Spleen (tissue), 11 donors: ENCODE measurements around the gene SYNRG. TPM values are rescaled to one million over a fixed set of nuclear protein-coding genes. Genes with fewer than 3 reads are reported as not detected.

Experiments
- DNase-seq: peaks from one replicate; pipeline ENCODE4 v3.0.0-alpha.2; 2020
- H3K27ac ChIP-seq, 8 donors: fragments of 200-600 bp; sonication (generic) in 7 of 8; 1 replicate in 4 of 8; 2 replicates in 4 of 8; pipeline versions ENCODE4 v1.5.0 to v1.8.0; 2016 to 2021; ENCODE audit warnings: inconsistent platforms in 4 of 8, mild to moderate bottlenecking in 4 of 8, moderate library complexity in 1 of 8
- H3K27me3 ChIP-seq, 7 donors: fragments of 200-600 bp; sonication (generic) in 6 of 7; replicated peaks in 1 of 7; 1 replicate in 4 of 7; 2 replicates in 3 of 7; pipeline versions ENCODE4 v1.5.0 to v1.8.0; 2016 to 2021; ENCODE audit warnings: inconsistent platforms in 3 of 7, mild to moderate bottlenecking in 1 of 7
- H3K36me3 ChIP-seq, 6 donors: fragments of 200-600 bp; sonication (generic) in 5 of 6; 1 replicate in 4 of 6; 2 replicates in 2 of 6; pipeline versions ENCODE4 v1.5.0 to v1.8.0; 2016 to 2021; ENCODE audit warnings: inconsistent platforms in 2 of 6
- H3K4me1 ChIP-seq, 6 donors: fragments of 200-600 bp; sonication (generic) in 5 of 6; 1 replicate in 3 of 6; 2 replicates in 3 of 6; pipeline versions ENCODE4 v1.5.0 to v1.8.0; 2016 to 2021; ENCODE audit warnings: inconsistent platforms in 3 of 6
- H3K4me3 ChIP-seq, 8 donors: fragments of 200-600 bp; sonication (generic) in 7 of 8; 1 replicate in 4 of 8; 2 replicates in 4 of 8; pipeline versions ENCODE4 v1.5.0 to v1.8.0; 2016 to 2021; ENCODE audit warnings: inconsistent platforms in 4 of 8, mild to moderate bottlenecking in 4 of 8, moderate library complexity in 2 of 8
- H3K9me3 ChIP-seq, 8 donors: fragments of 200-600 bp; sonication (generic) in 7 of 8; 1 replicate in 4 of 8; 2 replicates in 4 of 8; pipeline versions ENCODE4 v1.5.0 to v1.8.0; 2016 to 2021; ENCODE audit warnings: inconsistent platforms in 4 of 8
- POLR2A ChIP-seq, 3 donors: fragments of 450-650 bp; IDR thresholded peaks; one replicate each; pipeline ENCODE4 v1.5.1; 2017; ENCODE audit warnings: antibody characterized with exemption in 3 of 3, mild to moderate bottlenecking in 1 of 3
- POLR2AphosphoS5 ChIP-seq, 3 donors: sonication (generic); formaldehyde crosslinking; IDR thresholded peaks; one replicate each; pipeline ENCODE4 v1.5.1; 2017; ENCODE audit warnings: antibody characterized with exemption in 3 of 3
- WGBS, 5 donors: extraction: QIAGEN DNeasy Blood & Tissue Kit in 3 of 5; methylation state at CpG; one replicate each; pipeline versions ENCODE4 v1.1.5 to v1.1.7; 2013 to 2018; 5-methylcytosine and 5-hydroxymethylcytosine counted together
- intact Hi-C: fragments of 100-400 bp; cut with DNase I; formaldehyde crosslinking; loops from one replicate; pipeline ENCODE4 v1.15.0; 2023; ENCODE audit warnings: low total_unique reads
- polyA plus RNA-seq, 3 donors: library from polyadenylated mRNA; stranded (reverse); fragments of 200-250 nt; gene quantifications; one replicate each; pipeline ENCODE4 v1.2.1, GENCODE V29; 2013
- total RNA-seq, 7 donors: library from RNA; depleted of rRNA in 3 of 7; stranded (reverse); fragments of >200 nt in 3 of 7; fragmentation: NEBNext Ultra II Directional in 4 of 7; extraction: Animal tissue kit (Norgen Biotek cat#: 25700) in 4 of 7; gene quantifications; one replicate each; pipeline versions ENCODE4 v1.1.0 to v1.2.1, GENCODE V29; 2016 to 2021
- TF ChIP-seq, protein P1 (sequence below), 11 experiments: fragments of 200-600 bp in 7 of 11; fragments of 450-650 bp in 4 of 11; sonication (generic) in 4 of 11; IDR thresholded peaks in 8 of 11; conservative IDR thresholded peaks in 3 of 11; 1 replicate in 7 of 11; 2 replicates in 4 of 11; pipeline versions ENCODE4 v1.4.0 to v1.8.0; 2016 to 2021; ENCODE audit warnings: antibody characterized with exemption in 11 of 11, inconsistent platforms in 4 of 11, mild to moderate bottlenecking in 1 of 11
- donor health status: healthy with polysubstance abuse.
- donor health status: DM: no; HTN: no; CAD: no; lungs with moderate emphysema.
- donor health status: DM: no; HTN: no; CAD: no.
- donor health status: Bipolar disorder and iron deficiency.
- donor health status: healthy.
- donor health status: DM: no; HTN: no; CAD: no.
- donor health status: DM: yes; HTN: yes; CAD: no.

Gene SYNRG
- total and polyA plus RNA-seq, 10 donors: 10.9 to 91.3 (median 69.8) TPM

DNA sequence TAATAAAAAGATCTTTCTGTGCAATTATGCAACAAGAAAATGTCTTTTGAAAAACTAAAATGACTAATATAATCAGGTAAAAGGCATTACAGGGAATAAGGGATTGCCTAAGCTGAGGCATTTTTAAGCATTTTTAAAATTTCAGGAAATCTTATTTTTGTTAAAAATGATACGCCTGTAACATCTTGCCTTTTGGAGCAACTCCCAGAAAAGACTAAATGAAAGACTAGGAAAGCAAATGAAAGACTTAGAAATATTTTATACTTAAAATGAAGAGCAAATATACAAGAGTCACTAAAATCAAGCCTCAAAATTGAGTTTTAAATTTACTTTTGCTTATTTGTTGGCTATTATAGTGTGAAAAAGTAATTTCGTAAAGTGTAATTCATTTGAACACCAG, 63.7 kb downstream of the SYNRG start:
- TF ChIP-seq, protein P1, sequence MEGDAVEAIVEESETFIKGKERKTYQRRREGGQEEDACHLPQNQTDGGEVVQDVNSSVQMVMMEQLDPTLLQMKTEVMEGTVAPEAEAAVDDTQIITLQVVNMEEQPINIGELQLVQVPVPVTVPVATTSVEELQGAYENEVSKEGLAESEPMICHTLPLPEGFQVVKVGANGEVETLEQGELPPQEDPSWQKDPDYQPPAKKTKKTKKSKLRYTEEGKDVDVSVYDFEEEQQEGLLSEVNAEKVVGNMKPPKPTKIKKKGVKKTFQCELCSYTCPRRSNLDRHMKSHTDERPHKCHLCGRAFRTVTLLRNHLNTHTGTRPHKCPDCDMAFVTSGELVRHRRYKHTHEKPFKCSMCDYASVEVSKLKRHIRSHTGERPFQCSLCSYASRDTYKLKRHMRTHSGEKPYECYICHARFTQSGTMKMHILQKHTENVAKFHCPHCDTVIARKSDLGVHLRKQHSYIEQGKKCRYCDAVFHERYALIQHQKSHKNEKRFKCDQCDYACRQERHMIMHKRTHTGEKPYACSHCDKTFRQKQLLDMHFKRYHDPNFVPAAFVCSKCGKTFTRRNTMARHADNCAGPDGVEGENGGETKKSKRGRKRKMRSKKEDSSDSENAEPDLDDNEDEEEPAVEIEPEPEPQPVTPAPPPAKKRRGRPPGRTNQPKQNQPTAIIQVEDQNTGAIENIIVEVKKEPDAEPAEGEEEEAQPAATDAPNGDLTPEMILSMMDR (IDR thresholded peaks at IDR 0.05 in 8 of 11, conservative IDR thresholded peaks at IDR 0.05 in 3 of 11): no peak
- no peak for TF ChIP-seq POLR2AphosphoS5 (IDR thresholded peaks at IDR 0.05)
- no peak for TF ChIP-seq POLR2A (IDR thresholded peaks at IDR 0.05)
- 94 to 100% (median 98%) methylated on average over 2 of the region's 2 CpGs for WGBS, 5 donors
- peaks cover 0 to 47% (median 19%) of the 10 kb centered on the region in 6 donors for H3K4me1 ChIP-seq
- H3K27me3 ChIP-seq: no peaks in the 10 kb centered on the region
- intact Hi-C loops: no loop called here
- H3K36me3 ChIP-seq: peaks cover under 1 to 99% (median 31%) of the 10 kb centered on the region in 6 donors
- no peak overlapping the region for H3K4me3 ChIP-seq
- no peak for DNase-seq
- H3K27ac ChIP-seq: no peak overlapping the region
- no peaks in the 10 kb centered on the region for H3K9me3 ChIP-seq

- no peak for DNase-seq
- WGBS, 5 donors: 74 to 94% (median 87%) methylated on average over 2 of the region's 2 CpGs
- TF ChIP-seq POLR2AphosphoS5 (IDR thresholded peaks at IDR 0.05) (no peak), POLR2A (IDR thresholded peaks at IDR 0.05) (no peak)
- TF ChIP-seq, protein P1 (IDR thresholded peaks at IDR 0.05 in 8 of 11, conservative IDR thresholded peaks at IDR 0.05 in 3 of 11): no peak
Observed at GRCh38 chr17:37543637-37544052, 65.6 kb downstream of the SYNRG start.

GRCh38 chr17:37541880-37542660, 67.1 kb downstream of the SYNRG start:
- no peak overlapping the region for H3K27ac ChIP-seq
- H3K36me3 ChIP-seq: peaks cover 5 to 99% (median 62%) of the 10 kb centered on the region in 6 donors
- peaks cover 0 to 15% (median 1%) of the 10 kb centered on the region in 6 donors for H3K4me1 ChIP-seq
- H3K9me3 ChIP-seq: no peaks in the 10 kb centered on the region
- intact Hi-C loops: no loop called here
- no peak for DNase-seq
- WGBS, 5 donors: 84 to 95% (median 91%) methylated on average over 9 of the region's 9 CpGs
- TF ChIP-seq POLR2A (IDR thresholded peaks at IDR 0.05): no peak
- TF ChIP-seq POLR2AphosphoS5 (IDR thresholded peaks at IDR 0.05): no peak
- TF ChIP-seq, protein P1 (IDR thresholded peaks at IDR 0.05 in 8 of 11, conservative IDR thresholded peaks at IDR 0.05 in 3 of 11): no peak
- H3K4me3 ChIP-seq: no peak overlapping the region
- H3K27me3 ChIP-seq: no peaks in the 10 kb centered on the region

More at GRCh38 chr17:37543637-37544052, 65.6 kb downstream of the SYNRG start:
- H3K4me1 ChIP-seq: peaks cover 0 to 31% (median 10%) of the 10 kb centered on the region in 6 donors
- intact Hi-C loops: no loop called here
- H3K4me3 ChIP-seq: no peak overlapping the region
- no peaks in the 10 kb centered on the region for H3K9me3 ChIP-seq
- H3K27me3 ChIP-seq: no peaks in the 10 kb centered on the region
- no peak overlapping the region for H3K27ac ChIP-seq
- H3K36me3 ChIP-seq: peaks cover 5 to 99% (median 46%) of the 10 kb centered on the region in 6 donors

- no peak overlapping the region for H3K27ac ChIP-seq
- no peaks in the 10 kb centered on the region for H3K27me3 ChIP-seq
- no peaks in the 10 kb centered on the region for H3K9me3 ChIP-seq
- 96 to 98% (median 96%) methylated on average over 8 of the region's 8 CpGs for WGBS, 5 donors
- H3K4me1 ChIP-seq: no peaks in the 10 kb centered on the region
- no peak for DNase-seq
- peaks cover 15 to 100% (median 86%) of the 10 kb centered on the region in 6 donors for H3K36me3 ChIP-seq
- no peak overlapping the region for H3K4me3 ChIP-seq
- intact Hi-C loops: no loop called here
- TF ChIP-seq, protein P1 (IDR thresholded peaks at IDR 0.05 in 8 of 11, conservative IDR thresholded peaks at IDR 0.05 in 3 of 11): no peak
- TF ChIP-seq POLR2AphosphoS5 (IDR thresholded peaks at IDR 0.05) (no peak), POLR2A (IDR thresholded peaks at IDR 0.05) (no peak)
Observed at GRCh38 chr17:37538981-37539659, 70.1 kb downstream of the SYNRG start.
